Measurements from ENCODE around the gene FOLR3.
A peak's percentile ranks its signal among the peaks of the same experiment; 100 is the strongest.
"Not testable (repeated sequence)": the region's sequence is repeated elsewhere in the genome, so short reads cannot be mapped to it uniquely, and the experiment has no call there.

FOLR3 gene

DNA sequence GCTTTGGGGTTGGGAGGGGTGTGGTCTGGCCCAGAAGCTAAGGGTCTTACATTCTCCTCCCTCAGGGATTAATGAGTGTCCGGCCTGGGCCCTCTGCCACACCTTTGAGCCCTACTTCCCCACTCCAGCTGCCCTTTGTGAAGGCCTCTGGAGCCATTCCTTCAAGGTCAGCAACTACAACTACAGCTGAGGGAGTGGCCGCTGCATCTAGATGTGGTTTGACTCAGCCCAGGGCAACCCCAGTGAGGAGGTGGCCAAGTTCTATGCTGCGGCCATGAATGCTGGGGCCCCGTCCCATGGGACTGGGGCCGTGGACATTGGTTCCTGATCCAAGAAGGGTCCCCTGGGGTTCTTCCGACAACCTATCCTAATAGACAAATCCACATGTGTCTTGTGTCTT, 42.1 kb downstream of the FOLR3 start:
- Mint-ChIP-seq H3K27me3 (ENCODE audit: low read depth) (peaks cover 9% of the 10 kb centered on the region), H3K27ac (no peak overlapping the region)

GRCh38 chr11:72179049-72179803, 43.7 kb downstream of the FOLR3 start:
- Mint-ChIP-seq H3K27me3 (ENCODE audit: low read depth) (peaks cover 8% of the 10 kb centered on the region), H3K36me3 (ENCODE audit: low read depth) (no peaks in the 10 kb centered on the region), H3K27ac (no peak overlapping the region), H3K4me3 (no peak overlapping the region), H3K4me1 (peaks cover 12% of the 10 kb centered on the region), H3K9me3 (no peaks in the 10 kb centered on the region)
- TF ChIP-seq CTCF (IDR thresholded peaks at IDR 0.05; ENCODE audit: unreplicated experiment in 3 of 3), result no peak

More for the DNA sequence above, 42.1 kb downstream of the FOLR3 start:
- no peak for TF ChIP-seq CTCF (IDR thresholded peaks at IDR 0.05; ENCODE audit: unreplicated experiment in 3 of 3)
- Mint-ChIP-seq H3K36me3 (ENCODE audit: low read depth) (no peaks in the 10 kb centered on the region), H3K9me3 (no peaks in the 10 kb centered on the region), H3K4me1 (peaks cover 5% of the 10 kb centered on the region), H3K4me3 (no peak overlapping the region)

DNA sequence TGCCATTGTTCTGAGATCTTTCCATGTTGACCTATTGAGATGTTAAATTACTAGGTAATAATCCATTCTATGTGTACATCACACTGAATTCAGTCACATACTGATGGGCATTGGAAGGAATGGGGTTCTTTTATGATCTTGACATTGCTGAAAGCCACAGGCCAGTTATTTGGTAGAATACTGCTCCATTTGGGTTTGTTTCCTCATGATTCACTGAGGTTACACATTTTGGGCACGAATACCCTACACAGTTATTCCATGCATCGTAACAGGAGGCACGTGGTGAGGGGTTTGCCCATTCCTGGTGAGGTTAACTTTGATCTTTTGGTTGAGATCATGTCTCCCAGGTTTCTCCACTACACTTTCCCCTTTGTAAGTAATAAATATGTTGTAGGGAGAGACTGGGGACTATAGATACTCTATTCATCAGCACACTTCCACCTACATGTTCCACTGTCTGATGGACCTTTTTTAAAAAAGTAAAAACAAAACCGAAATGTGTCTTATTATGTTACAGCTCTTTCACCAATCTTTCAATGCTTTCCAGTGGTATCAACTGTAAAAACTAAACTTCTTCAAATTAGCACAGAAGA, 44.4 kb downstream of the FOLR3 start:
- Mint-ChIP-seq H3K27ac (no peak overlapping the region), H3K4me3 (no peak overlapping the region), H3K9me3 (no peaks in the 10 kb centered on the region), H3K36me3 (ENCODE audit: low read depth) (no peaks in the 10 kb centered on the region), H3K27me3 (ENCODE audit: low read depth) (peaks cover 4% of the 10 kb centered on the region), H3K4me1 (peaks cover 12% of the 10 kb centered on the region)
- no peak for TF ChIP-seq CTCF (IDR thresholded peaks at IDR 0.05; ENCODE audit: unreplicated experiment in 3 of 3)

- H3K27me3 Mint-ChIP-seq (ENCODE audit: low read depth); H3K36me3 Mint-ChIP-seq (ENCODE audit: low read depth); H3K9me3 Mint-ChIP-seq; H3K4me3 Mint-ChIP-seq: not testable (repeated sequence)
- Mint-ChIP-seq H3K4me1 (peaks cover 12% of the 10 kb centered on the region), H3K27ac (peak overlapping the region in 1 of 3 experiments; percentile 20)
These were observed 45.5 kb downstream of the FOLR3 start for GRCh38 chr11:72180892-72181552.

DNA sequence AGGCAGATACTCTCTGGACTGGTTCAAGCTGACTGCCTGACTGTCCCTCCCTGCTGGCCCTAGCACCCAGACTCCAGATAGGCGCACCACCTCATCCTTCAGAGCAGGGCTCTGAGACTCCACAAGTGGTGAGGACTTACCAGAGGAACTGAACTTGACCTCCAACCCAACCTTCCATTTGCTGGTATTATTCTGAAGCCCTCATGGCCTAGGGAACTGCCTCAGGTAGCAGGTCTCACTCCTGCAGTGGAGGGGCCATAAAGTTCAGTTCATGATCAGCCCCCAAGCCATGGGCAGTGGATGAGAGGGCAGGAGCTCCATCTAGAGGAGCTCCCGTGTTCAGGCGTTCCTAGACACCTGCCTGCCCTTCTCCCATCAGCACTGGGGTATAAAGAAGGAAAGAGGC, 46.0 kb downstream of the FOLR3 start:
- H3K36me3 Mint-ChIP-seq (ENCODE audit: low read depth); H3K9me3 Mint-ChIP-seq; H3K27me3 Mint-ChIP-seq (ENCODE audit: low read depth); H3K4me3 Mint-ChIP-seq; H3K27ac Mint-ChIP-seq: not testable (repeated sequence)
- peaks cover 12% of the 10 kb centered on the region for H3K4me1 Mint-ChIP-seq

DNA sequence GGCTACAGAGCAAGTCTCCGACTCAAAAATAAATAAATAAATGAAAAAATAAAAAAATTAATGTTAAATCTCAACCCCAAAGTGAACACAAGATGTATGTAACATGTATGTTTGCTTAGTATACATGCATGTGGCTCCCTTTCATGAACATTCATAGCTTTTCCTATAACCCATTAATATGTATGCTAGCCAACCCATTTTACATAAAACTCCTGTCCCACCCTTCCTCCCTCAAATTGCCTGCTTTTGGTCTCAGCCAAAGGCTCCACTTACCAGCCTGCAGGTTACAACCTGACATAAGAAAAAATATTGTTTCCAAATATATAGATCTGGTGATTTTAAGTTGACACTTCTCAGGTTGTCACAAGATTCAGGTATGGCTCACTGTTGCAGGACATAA, 52.7 kb downstream of the FOLR3 start:
- Mint-ChIP-seq H3K4me3 (no peak overlapping the region), H3K36me3 (ENCODE audit: low read depth) (no peaks in the 10 kb centered on the region), H3K27ac (no peak overlapping the region), H3K27me3 (ENCODE audit: low read depth) (peaks cover 3% of the 10 kb centered on the region), H3K9me3 (no peaks in the 10 kb centered on the region), H3K4me1 (peaks cover 41% of the 10 kb centered on the region)
- TF ChIP-seq CTCF (IDR thresholded peaks at IDR 0.05; ENCODE audit: unreplicated experiment in 3 of 3), result no peak

Data from nephron (organoid).